ENCODE data around the gene SLC9A9. TPM values are rescaled to one million over a fixed set of nuclear protein-coding genes. Genes with fewer than 3 reads are reported as not detected.

Gene SLC9A9
- total RNA-seq, 4 donors from 2014 or later = 1.7 to 8.2 (median 3.6) TPM

- no peak for TF ChIP-seq CTCF (IDR thresholded peaks at IDR 0.05 in 4 of 5, conservative IDR thresholded peaks at IDR 0.05 in 1 of 5)
- no peak for TF ChIP-seq POLR2A (IDR thresholded peaks at IDR 0.05)
- ATAC-seq (no peak), DNase-seq (no peak)
- H3K27ac ChIP-seq = no peak overlapping the region
- no peaks in the 10 kb centered on the region for H3K9me3 ChIP-seq
- no peaks in the 10 kb centered on the region for H3K27me3 ChIP-seq
- intact Hi-C loops (cut with DNase I; ENCODE audit: low total_unique reads) (no loop called here), in situ Hi-C loops (cut with MboI; ENCODE audit: low sequenced_read_pairs in 4 of 4) (loop anchor here in 2 of 4 donors (25.0 kb wide), 2 partner anchors 91 to 166 kb away; partner anchors contain the start of gene DIPK2A (in 2 of the 2))
- H3K4me3 ChIP-seq = no peak overlapping the region
- H3K36me3 ChIP-seq = no peaks in the 10 kb centered on the region
- H3K4me1 ChIP-seq = peaks cover 0 to 7% of the 10 kb centered on the region in 2 donors
These were observed 52.4 kb downstream of the SLC9A9 start for GRCh38 chr3:143795874-143796273.

- no peaks in the 10 kb centered on the region for H3K27me3 ChIP-seq
- intact Hi-C loops (cut with DNase I; ENCODE audit: low total_unique reads) (loop anchor here (5.0 kb wide), 1 partner anchor 157 kb away; no protein-coding TSS in a partner anchor), in situ Hi-C loops (cut with MboI; ENCODE audit: low sequenced_read_pairs in 4 of 4) (loop anchor here in 2 of 4 donors (25.0 kb wide), 2 partner anchors 92 to 167 kb away; partner anchors contain the start of gene DIPK2A (in 2 of the 2))
- DNase-seq (no peak), ATAC-seq (no peak)
- H3K36me3 ChIP-seq = no peaks in the 10 kb centered on the region
- H3K9me3 ChIP-seq = no peaks in the 10 kb centered on the region
- H3K4me3 ChIP-seq = no peak overlapping the region
- H3K27ac ChIP-seq = no peak overlapping the region
- TF ChIP-seq POLR2A (IDR thresholded peaks at IDR 0.05) (no peak), CTCF (IDR thresholded peaks at IDR 0.05 in 4 of 5, conservative IDR thresholded peaks at IDR 0.05 in 1 of 5) (no peak)
- peaks cover 0 to 7% of the 10 kb centered on the region in 2 donors for H3K4me1 ChIP-seq
These were observed 53.3 kb downstream of the SLC9A9 start for GRCh38 chr3:143794793-143795462.

GRCh38 chr3:143793971-143794370 lies 54.3 kb downstream of the SLC9A9 start:
- no peaks in the 10 kb centered on the region for H3K27me3 ChIP-seq
- ATAC-seq = no peak
- no peak for DNase-seq
- no peak overlapping the region for H3K27ac ChIP-seq
- H3K4me1 ChIP-seq = peaks cover 0 to 7% of the 10 kb centered on the region in 2 donors
- TF ChIP-seq POLR2A (IDR thresholded peaks at IDR 0.05) = no peak
- TF ChIP-seq CTCF (IDR thresholded peaks at IDR 0.05 in 4 of 5, conservative IDR thresholded peaks at IDR 0.05 in 1 of 5) = no peak
- in situ Hi-C loops (cut with MboI; ENCODE audit: low sequenced_read_pairs in 4 of 4) (loop anchor here in 2 of 4 donors (25.0 kb wide), 2 partner anchors 93 to 168 kb away; partner anchors contain the start of gene DIPK2A (in 2 of the 2)), intact Hi-C loops (cut with DNase I; ENCODE audit: low total_unique reads) (loop anchor here (5.0 kb wide), 1 partner anchor 158 kb away; no protein-coding TSS in a partner anchor)
- H3K4me3 ChIP-seq = no peak overlapping the region
- no peaks in the 10 kb centered on the region for H3K9me3 ChIP-seq
- H3K36me3 ChIP-seq = no peaks in the 10 kb centered on the region

- in situ Hi-C loops (cut with MboI; ENCODE audit: low sequenced_read_pairs in 4 of 4) (loop anchor here in 2 of 4 donors (25.0 kb wide), 2 partner anchors 96 to 171 kb away; partner anchors contain the start of gene DIPK2A (in 2 of the 2)), intact Hi-C loops (cut with DNase I; ENCODE audit: low total_unique reads) (loop anchor here (5.0 kb wide), 1 partner anchor 161 kb away; no protein-coding TSS in a partner anchor)
- H3K4me1 ChIP-seq = peaks cover 7% of the 10 kb centered on the region in 2 donors
- no peaks in the 10 kb centered on the region for H3K9me3 ChIP-seq
- H3K27ac ChIP-seq = no peak overlapping the region
- H3K36me3 ChIP-seq = no peaks in the 10 kb centered on the region
- TF ChIP-seq CTCF (IDR thresholded peaks at IDR 0.05 in 4 of 5, conservative IDR thresholded peaks at IDR 0.05 in 1 of 5) (no peak), POLR2A (IDR thresholded peaks at IDR 0.05) (no peak)
- no peak for ATAC-seq
- no peak for DNase-seq
- no peak overlapping the region for H3K4me3 ChIP-seq
- H3K27me3 ChIP-seq = no peaks in the 10 kb centered on the region
These were observed 56.9 kb downstream of the SLC9A9 start for GRCh38 chr3:143791386-143791785.
